Activated T-cell treated with anti-CD3 and anti-CD28 coated beads for 24 hours (primary cell): ENCODE measurements around the gene VPS35L.
"Not testable (repeated sequence)": the region's sequence is repeated elsewhere in the genome, so short reads cannot be mapped to it uniquely, and the experiment has no call there.

Source experiments
- DNase-seq: peaks from one replicate; pipeline ENCODE4 v3.0.0-alpha.2; 2020; ENCODE audit warnings: low read depth

VPS35L gene

DNA sequence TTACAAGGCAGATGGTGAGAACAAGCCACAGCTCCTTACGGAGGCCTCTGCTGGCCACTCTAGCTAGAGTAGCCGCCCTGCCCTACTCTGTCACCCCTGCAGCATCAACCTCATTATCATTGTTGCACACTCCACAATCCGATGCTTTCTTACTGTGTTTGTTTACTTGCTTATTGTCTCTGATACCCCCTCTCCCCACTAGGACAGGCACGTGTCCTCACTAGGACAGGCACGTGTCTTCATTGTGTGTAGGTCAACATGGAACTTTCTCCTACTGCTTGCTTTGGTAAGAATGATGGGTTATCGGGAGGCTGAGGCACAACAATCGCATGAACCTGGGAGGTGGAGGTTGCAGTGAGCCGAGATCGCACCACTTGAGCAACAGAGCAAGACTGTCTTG lies 98.6 kb downstream of the VPS35L start:
- no peak for DNase-seq

DNA sequence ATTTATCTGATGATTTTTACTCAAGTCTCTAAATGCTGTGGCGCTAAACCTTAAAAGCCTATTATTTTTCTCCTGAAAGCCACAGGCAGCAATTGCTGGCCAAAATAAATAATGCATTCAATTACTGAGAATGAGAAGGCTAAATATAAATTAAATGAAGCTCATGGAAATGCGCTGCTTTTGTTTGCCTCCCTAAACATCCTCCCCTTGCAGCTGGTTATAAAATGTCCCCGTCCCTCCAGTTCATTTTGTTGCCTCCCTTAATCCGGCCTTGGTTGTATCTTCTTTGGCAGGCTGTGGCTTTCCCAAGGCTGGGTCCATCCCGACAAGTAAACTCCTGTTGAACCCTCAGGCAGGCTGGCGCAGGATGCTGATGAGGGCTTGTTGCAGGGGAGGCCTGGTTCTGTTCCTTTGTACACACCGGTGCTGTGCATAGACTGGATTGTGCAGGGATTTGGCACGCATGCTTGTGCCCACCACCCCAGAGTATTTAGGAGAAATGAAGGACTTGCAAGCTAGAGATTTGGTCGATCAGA lies 99.8 kb downstream of the VPS35L start:
- no peak for DNase-seq

DNA sequence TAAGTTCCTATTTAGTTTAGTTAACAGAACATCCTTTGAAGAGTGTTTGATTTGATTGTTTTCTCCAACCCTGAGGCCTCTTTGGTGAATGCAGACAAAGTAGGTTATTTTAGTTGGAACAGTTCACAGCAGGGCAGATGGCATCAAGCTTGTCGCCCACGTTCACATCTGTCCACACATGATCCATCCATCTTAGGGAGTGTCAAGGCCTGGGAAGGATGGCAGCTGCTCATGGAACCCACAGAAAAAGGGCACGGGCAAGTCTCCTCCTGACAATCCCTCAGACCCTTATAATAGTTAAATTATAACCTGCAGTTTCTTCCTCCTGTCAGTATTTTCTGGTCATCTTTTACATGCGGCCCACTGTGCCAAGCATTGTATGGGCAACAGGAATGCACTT lies 102.3 kb downstream of the VPS35L start:
- no peak for DNase-seq

DNA sequence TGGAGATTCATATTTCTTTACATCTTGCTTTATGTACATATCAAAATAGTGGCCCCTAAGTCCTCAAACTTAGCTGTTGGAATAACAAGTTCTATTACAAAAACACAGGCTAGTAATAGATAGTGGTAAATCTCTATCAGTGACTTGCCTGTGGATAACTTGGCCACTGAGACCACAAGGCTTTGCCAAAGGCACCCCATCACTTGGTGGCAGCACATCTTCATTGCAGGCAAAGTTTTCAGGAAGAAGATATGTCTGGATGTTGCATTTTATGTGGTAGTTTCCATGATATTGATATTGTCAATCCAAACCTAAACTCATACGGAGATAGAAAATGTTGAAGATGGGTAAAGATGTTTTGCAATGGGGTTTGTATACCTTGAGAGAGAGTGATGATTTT lies 104.1 kb downstream of the VPS35L start:
- DNase-seq = no peak

DNA sequence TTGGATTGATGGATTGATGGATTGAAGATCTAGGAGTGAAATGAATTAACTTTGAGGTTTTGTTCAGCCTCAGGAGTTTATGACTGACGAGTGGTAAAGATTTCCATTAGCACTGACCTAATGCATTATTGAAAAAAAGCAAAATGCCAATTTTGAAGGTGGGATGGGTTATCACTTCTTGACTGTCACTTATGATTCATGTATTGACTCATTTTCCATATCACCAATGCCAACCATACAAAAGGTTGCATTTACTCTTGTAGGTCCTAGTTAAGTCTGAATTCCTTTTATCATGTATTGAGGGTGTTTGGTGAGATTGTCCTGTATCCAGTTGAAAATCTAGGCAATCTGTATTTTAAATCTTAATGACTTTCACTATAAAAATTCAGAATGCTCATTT lies 104.9 kb downstream of the VPS35L start:
- no peak for DNase-seq

DNA sequence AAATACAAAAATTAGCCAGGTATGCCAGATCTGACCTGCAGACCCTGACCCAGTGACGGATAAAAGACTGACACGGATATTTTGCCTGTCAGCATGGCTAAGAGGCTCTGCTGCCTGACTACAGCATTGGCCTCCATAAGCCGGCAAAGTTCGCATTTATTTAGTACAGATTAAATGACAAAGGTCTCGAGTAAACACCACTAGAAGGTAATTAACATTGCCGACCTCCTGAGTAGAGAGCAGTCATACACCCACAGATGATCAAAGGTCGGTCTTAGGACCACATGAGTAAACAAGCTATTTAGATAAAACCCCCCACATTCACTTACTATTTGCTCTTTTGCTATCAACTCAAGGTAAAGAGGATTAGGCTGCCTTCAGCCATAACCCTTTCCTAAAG lies 106.8 kb downstream of the VPS35L start:
- DNase-seq = no peak

DNA sequence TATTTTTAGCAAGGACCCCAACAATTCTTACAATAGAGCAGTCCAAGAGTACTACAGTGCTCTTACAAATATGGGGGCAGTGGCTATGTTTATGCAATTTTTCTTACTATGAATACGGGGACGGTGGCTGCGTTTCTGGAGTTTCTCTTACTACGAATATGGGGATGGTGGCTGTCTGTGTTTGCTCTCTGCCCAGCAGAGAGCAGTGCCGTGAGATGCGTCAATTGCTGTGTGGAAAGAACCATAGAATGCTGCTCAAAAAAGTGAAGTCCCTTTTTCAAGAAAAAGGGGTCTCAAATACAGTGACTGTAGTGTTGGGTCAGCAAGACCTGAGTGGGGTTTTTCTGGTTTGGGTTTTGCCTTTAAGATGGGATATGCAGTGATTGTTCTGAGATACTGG lies 108.7 kb downstream of the VPS35L start:
- no peak for DNase-seq

DNA sequence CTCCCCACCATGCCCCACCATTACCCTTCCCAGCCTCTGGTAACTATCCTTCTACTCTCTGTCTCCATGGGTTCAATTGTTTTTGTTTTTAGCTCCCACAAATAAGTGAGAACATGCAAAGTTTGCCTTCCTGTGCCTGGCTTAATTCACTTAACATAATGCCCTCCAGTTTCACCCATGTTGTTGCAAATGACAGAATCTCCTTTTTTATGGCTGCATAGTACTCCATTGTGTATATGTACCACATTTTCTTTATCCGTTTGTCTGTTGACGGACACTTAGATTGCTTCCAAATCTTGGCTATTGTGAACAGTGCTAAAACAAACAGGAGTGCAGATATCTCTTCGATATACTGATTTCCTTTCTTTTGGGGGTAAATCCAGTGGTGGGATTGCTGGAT lies 109.8 kb downstream of the VPS35L start:
- not testable (repeated sequence) for DNase-seq

DNA sequence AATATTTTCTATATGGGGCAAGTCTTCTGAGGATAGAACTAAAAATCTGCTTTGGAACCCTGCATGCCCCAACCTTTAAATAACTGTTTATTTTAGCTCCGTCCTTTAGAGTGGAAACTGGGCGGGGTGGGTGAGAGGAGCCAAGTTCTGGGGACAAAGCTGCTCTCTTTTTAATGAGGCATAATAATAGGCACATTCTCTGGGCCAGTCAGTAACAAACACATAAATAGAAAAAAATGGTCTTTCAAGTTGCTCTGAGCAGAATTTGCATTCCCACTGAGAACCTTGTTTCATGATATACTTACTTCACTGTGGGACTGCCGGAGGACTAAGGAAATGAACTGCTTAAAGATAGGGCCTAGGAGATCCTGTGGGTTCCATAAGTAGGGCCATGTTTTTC lies 111.0 kb downstream of the VPS35L start:
- DNase-seq = no peak

DNA sequence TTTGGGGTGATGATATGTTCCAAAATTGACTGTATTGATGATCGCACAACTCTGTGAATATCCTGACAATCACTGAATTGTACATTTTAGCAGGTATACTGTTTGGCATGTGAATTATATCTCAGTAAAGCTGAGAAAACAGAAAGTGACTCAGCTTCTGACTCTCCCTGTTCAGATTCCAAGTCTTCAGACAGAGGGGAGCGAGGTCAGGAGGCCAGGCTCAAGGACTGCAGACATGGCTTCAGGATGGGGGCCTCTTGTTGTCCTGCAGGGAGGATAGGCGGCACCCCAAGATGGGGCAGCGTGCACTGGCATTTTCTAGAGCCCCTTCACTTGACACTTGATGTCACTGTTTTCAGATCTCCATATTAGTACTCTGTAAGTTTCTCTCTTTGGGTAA lies 116.9 kb downstream of the VPS35L start:
- DNase-seq = no peak

DNA sequence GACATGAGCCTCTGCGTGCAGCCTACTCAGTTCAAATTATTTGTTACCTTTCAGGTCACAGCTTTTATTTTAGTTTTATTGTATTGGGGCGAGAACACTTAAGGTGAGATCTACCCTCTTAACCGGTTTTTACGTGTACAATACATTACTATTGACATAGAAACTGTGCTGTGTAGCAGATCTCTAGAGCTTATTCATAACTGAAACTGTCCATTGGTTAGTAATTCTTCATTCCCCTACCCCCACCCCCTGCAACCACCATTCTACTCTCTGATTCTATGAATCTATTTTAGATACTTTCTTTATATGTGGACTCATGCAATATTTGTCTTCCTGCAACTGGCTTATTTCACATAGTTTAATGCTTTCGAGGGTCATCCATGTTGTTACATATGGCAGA lies 119.0 kb downstream of the VPS35L start:
- no peak for DNase-seq

DNA sequence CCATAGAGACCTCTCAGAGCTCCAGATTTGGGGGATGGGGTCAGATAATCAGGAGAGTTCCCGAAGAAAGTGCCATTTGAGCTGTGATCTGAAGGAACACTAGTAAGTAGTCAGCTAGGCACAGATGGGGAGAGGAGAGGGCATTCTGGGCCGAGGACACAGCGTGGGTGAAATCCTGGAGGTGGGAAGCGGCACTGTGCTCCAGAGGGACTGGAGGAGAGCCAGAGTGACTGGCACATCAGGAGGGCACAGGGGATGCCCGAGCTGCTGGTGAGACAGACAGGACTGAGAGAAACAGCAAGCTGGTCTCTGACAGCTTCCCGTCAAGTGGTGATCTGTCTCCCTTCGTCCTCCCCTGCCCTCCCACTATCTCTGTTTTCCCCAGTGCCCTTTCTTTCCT lies 121.9 kb downstream of the VPS35L start:
- no peak for DNase-seq

DNA sequence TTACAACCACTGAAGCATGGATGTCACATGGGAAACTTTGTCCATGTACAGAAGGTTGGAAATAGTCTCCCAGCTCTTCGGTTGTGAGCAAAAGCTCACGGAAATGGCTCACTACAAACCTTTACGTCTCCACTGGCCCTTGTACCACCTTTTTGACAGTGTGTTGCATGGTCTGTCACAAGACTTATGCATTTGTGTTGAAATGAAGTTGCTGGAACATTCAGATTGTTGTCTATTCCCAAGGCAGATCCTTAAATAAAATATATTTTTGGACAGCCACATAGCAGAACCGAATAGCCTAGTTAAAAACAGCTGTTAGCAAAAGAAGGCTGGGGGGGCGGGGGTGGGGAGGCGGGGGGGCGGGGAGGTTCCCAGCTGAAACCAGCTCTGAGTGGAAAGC lies 123.3 kb downstream of the VPS35L start:
- DNase-seq = no peak

DNA sequence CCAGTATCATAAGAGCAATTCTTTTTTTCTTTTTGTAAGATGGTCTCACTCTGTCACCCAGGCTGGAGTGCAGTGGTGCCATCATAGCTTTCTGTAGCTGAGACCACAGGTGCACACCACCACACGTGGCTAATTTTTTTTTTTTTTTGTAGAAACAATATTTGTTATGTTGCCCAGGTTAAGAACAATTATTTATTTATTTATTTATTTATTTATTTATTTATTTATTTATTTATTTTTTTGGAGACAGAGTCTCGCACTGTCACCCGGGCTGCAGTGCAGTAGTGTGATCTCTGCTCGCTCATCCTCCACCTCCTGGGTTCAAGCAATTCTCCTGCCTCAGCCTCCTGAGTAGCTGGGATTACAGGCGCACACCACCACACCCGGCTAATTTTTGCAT lies 123.8 kb downstream of the VPS35L start:
- not testable (repeated sequence) for DNase-seq

DNA sequence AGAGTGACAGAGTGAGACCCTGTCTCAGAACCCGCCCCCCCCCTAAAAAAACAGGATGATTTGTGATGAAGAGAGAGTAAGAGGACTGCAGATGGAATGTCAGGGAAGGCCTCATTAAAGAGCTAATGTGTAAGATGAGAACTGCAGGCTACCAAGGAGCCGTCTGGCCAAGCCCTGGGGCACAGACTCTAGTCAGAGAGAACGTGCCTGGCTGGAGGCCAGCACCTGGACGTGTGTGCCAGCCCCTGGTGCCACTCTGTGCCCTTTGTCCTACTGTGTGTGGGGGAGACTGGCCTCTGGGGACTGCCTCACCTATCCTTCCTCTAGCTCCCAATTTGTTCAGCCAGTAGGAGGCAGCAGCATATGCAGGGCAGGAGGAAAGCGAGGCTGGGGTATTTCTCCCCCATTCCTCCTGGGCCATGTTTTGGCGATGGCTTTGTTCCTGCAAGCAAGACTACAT lies 125.4 kb downstream of the VPS35L start:
- DNase-seq = no peak

DNA sequence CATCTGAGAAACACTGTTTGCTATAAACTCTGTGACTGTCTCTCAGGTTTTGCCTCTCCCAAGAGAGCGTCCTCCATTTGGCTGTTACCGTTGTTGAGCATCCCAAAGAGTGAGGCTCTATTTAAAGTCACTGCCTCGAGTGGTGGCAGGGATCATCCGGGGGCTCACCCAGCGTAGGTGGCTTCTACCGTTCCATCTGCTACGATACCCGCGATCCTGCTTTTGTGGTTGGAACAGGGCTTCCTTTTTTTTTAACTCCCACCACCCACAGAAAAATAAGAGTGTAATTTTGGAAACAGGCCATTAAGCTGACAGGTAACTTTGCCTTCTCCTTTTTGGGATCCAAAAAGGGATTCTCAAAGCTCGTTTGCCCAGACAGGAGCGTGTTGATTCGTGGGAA lies 126.1 kb downstream of the VPS35L start:
- no peak for DNase-seq

DNA sequence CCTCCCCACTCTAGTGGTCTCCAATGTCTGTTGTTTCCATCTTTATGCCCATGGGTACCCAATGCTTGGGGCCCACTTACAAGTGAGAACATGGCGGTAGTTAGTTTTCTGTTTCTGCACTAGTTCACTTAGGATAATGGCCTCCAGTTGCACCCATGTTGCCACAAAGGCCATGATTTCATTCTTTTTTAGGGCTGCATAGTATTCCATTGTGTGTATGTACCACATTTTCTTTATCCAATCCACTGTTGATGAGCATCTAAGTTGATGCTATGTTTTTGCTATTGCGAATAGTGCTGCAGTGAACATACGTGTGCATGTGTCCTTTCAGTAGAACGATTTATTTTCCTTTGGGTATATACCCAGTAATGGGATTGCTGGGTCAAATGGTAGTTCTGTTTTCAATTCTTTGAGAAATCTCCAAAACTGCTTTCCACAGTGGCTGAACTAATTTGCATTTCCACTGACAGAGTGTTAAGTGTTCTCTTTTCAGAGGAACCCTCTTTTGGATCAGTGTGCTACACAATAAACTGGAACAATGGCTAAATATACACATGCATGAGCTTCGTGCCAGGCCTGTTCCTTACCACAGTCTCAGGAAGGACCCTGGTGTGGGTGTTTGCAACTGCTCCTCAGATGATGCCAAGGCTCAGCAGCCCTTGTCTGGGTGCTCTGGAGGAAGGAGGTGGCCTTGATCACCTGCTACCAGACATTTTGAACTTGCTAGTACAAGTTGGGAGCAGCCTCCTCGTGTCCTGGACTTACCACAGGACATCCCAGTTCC lies 128.1 kb downstream of the VPS35L start:
- no peak for DNase-seq

DNA sequence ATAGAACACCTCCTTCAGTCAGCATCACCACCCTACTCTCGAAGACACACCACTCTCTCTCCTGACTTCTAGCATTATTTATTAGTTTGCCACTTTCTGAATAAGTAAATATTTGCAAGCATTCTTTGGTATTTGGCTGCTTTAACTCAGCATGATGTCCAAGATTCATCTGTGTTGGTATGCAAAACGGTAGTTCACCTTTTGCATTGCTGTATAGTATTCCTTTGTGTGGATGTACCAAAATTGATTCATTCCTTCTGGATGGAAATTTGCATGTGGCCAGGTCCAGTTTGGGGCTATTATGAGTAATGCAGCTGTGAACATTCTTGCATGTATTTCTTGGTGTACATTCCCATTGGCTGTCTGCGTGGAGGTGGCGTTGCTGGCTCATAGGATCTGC lies 129.7 kb downstream of the VPS35L start:
- no peak for DNase-seq

DNA sequence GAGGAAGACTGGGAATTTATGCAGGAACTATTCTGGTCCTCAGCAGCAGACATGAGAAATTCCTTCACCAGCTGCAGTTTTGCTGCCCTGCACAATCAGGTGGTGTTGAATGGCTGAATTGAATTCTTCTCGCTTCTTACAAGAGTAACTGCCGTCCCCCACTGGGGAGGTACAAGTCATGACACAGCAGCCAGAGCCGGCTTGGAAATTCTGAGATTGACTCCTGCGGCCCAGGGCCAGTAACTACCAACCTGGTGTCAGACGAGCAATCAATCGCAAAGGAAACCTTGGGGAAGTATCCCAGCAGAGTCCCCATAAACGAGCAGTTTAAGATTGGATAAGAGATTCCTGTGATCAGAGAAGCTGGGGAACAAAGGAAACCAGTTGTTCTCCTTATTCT lies 131.8 kb downstream of the VPS35L start:
- no peak for DNase-seq

DNA sequence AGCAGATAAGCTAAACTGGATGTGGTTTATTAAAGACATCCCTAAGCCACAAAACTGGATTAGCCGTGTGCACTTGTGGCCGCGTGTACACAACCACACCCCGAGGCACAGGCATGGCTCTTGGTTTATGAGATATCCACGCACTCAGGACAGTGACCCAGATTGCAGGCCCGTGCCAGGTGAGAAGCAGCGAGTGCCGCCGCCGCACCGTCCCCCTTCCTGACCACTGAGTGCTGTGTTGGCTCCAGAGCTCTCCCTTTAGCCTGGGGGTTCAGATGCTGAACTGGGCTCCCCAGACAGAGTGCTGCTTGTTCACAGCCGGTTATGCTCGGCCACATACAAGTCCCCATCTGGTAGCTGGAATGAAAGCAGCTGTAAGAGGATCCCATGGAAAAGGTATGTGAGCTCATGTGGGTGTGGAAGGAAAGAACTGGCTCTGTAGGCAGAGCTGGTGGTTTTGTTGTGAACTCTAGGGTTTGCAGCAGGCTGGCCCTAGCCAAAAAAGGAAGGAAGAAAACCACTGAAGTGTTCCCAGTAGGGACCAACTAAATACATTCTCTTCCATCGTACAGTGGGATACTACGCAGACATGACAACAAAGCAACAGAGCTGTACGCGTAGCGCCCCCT lies 133.0 kb downstream of the VPS35L start:
- DNase-seq = no peak

DNA sequence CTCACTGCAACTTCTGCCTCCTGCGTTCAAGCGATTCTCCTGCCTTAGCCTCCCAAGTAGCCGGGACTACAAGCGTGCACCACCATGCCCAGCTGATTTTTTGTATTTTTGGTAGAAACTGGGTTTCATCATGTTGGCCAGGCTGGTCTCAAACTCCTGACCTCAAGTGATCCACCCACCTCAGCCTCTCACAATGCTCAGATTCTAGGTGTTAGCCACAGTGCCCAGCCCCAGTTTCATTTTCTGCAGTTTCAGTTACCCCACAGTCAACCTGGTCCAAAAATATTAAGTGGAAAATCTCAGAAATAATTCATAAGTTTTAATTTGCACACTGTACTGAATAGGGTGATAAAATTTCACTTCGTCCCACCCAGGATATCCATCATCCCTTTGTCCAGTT lies 133.8 kb downstream of the VPS35L start:
- no peak for DNase-seq

DNA sequence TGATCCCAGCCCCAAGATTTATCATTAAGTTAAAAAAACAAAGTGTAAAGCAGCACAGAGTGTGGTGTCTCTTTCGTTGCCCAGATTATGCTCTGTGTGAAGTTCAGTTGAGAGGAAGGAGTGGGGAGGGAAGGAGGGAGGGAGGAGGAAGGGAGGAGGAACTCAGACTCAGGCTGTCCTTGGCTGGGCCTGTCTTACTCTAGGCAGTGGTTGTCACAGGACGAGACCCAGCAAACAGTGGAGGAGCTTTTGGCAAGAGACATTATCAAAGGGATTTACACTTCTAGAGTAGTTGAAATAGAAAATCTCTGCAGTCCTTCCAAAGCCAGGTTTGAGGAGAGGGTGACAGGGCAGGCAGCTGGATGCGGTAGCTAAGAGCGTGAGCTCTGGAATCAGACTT lies 134.7 kb downstream of the VPS35L start:
- DNase-seq = no peak

DNA sequence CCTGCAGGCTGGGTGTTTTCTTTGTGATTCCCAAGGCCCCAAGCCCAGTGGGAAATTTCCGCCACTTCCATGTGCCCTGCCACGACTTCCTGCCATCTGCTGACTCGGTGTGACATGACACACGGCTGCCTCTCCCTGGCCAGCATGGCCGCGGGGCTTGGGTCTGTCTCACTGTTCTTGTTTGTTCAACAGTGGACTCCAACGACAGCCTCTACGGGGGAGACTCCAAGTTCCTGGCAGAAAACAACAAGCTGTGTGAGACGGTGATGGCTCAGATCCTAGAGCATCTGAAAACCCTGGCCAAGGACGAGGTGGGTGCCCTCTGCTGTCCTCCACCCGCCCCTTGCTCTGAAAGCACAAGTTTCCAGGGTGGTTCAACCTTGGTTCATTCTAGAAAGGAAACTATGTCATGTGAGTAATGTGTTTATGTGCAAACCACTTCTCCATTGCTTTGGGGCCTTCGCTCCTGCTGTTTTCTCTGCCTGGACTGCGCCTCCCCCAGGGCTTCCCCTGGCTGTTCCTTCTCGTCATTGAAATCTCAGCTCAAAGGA lies 135.7 kb downstream of the VPS35L start:
- DNase-seq = no peak
